OCI-LY1 (cell line): Measurements from ENCODE around the gene TRIM2.

Experiments used
- CTCF ChIP-seq: fragments of 200-600 bp; sonication (generic), shearing (Covaris generic); IDR thresholded peaks from 2 replicates; pipeline ENCODE4 v1.5.1; 2017; ENCODE audit warnings: mild to moderate bottlenecking, antibody characterized with exemption, low read length, moderate library complexity, mixed read lengths
- EZH2 ChIP-seq: fragments of 200-600 bp; sonication (generic), shearing (Covaris generic); IDR thresholded peaks from 2 replicates; pipeline ENCODE4 v1.8.0; 2017; ENCODE audit warnings: borderline replicate concordance, mixed run types, mild to moderate bottlenecking, antibody characterized with exemption, low read length, moderate library complexity, mixed read lengths

GRCh38 chr4:153159016-153159415 lies 45.2 kb upstream of the TRIM2 start:
- TF ChIP-seq CTCF (peak; percentile 34; the same call in 1 of the 2 replicates), EZH2 (no peak)
